Fibroblast of the conjunctiva (primary cell): ENCODE data around the gene LUC7L2.
"Not testable (repeated sequence)": the region's sequence is repeated elsewhere in the genome, so short reads cannot be mapped to it uniquely, and the experiment has no call there.

Source experiments
- DNase-seq: peaks from one replicate; pipeline ENCODE4 v3.0.0-alpha.2; 2010; ENCODE audit warnings: low read depth

LUC7L2 gene

GRCh38 chr7:139359366-139360209 is at the start of gene LUC7L2:
Gene LUC7L2, plus strand, starts transcription at chr7:139359894. Its CDS starts 368 bp downstream, at chr7:139360262.
- DNase-seq = peak; percentile 97

- DNase-seq = no peak
Measured at GRCh38 chr7:139317939-139318505, 41.7 kb upstream of the LUC7L2 start.

- no peak for DNase-seq
Measured at GRCh38 chr7:139321071-139321745, 38.5 kb upstream of the LUC7L2 start.

- not testable (repeated sequence) for DNase-seq
Measured at GRCh38 chr7:139324709-139325108, 35.0 kb upstream of the LUC7L2 start.

GRCh38 chr7:139328375-139328774 is 31.3 kb upstream of the LUC7L2 start:
- DNase-seq = peak; percentile 72

GRCh38 chr7:139329119-139329518 is 30.6 kb upstream of the LUC7L2 start:
- DNase-seq = no peak

GRCh38 chr7:139330333-139331030 is 29.2 kb upstream of the LUC7L2 start:
- no peak for DNase-seq

- DNase-seq = no peak
Measured at GRCh38 chr7:139332697-139333359, 26.9 kb upstream of the LUC7L2 start.

- not testable (repeated sequence) for DNase-seq
Measured at GRCh38 chr7:139333443-139333842, 26.3 kb upstream of the LUC7L2 start.

- no peak for DNase-seq
Measured at GRCh38 chr7:139334399-139335150, 25.1 kb upstream of the LUC7L2 start.

- DNase-seq = no peak
Measured at GRCh38 chr7:139339025-139339424, 20.7 kb upstream of the LUC7L2 start.

- DNase-seq = no peak
Measured at GRCh38 chr7:139339698-139340036, 20.0 kb upstream of the LUC7L2 start.

GRCh38 chr7:139340037-139340807 is 19.5 kb upstream of the LUC7L2 start:
- peak; percentile 100 for DNase-seq

- no peak for DNase-seq
Measured at GRCh38 chr7:139340808-139341057, 19.0 kb upstream of the LUC7L2 start.

GRCh38 chr7:139341058-139341775 is 18.5 kb upstream of the LUC7L2 start, which contains the start of gene FMC1:
Gene FMC1, plus strand, starts transcription at chr7:139341337. Its CDS starts 48 bp downstream, at chr7:139341385.
- DNase-seq = peak; percentile 90

- DNase-seq = no peak
Measured at GRCh38 chr7:139341776-139342226, 17.9 kb upstream of the LUC7L2 start.

- no peak for DNase-seq
Measured at GRCh38 chr7:139345042-139345441, 14.7 kb upstream of the LUC7L2 start.

- no peak for DNase-seq
Measured at GRCh38 chr7:139351027-139351426, 8.7 kb upstream of the LUC7L2 start.

GRCh38 chr7:139354729-139355128 is 5.0 kb upstream of the LUC7L2 start:
- no peak for DNase-seq

GRCh38 chr7:139355320-139355719 is 4.4 kb upstream of the LUC7L2 start:
- no peak for DNase-seq
